HG02973 (cell line): ENCODE measurements around the gene TWIST2.

Experiments
- ATAC-seq: cut with Tn5 transposase; IDR thresholded peaks from one replicate; pipeline ENCODE4 v1.9.1; 2021; ENCODE audit warnings: moderate library complexity; ENCODE audit not compliant: unreplicated experiment

The TWIST2 gene

GRCh38 chr2:238916176-238916874 is 68.4 kb downstream of the TWIST2 start:
- no peak for ATAC-seq

- ATAC-seq, result no peak
Observed at GRCh38 chr2:238916875-238917590, 69.1 kb downstream of the TWIST2 start.

- no peak for ATAC-seq
Observed at GRCh38 chr2:238919307-238919706, 71.4 kb downstream of the TWIST2 start.

- no peak for ATAC-seq
Observed at GRCh38 chr2:238920053-238920452, 72.2 kb downstream of the TWIST2 start.

GRCh38 chr2:238920601-238921001 is 72.7 kb downstream of the TWIST2 start:
- no peak for ATAC-seq

GRCh38 chr2:238921259-238921658 is 73.4 kb downstream of the TWIST2 start:
- no peak for ATAC-seq

GRCh38 chr2:238921681-238922319 is 73.9 kb downstream of the TWIST2 start:
- ATAC-seq, result no peak

- no peak for ATAC-seq
Observed at GRCh38 chr2:238922435-238922834, 74.5 kb downstream of the TWIST2 start.

GRCh38 chr2:238924032-238924431 is 76.1 kb downstream of the TWIST2 start:
- ATAC-seq, result no peak

GRCh38 chr2:238924796-238925195 is 76.9 kb downstream of the TWIST2 start:
- no peak for ATAC-seq

GRCh38 chr2:238925281-238925680 is 77.4 kb downstream of the TWIST2 start:
- no peak for ATAC-seq

GRCh38 chr2:238925816-238926521 is 78.1 kb downstream of the TWIST2 start:
- no peak for ATAC-seq

GRCh38 chr2:238926761-238927611 is 79.1 kb downstream of the TWIST2 start:
- no peak for ATAC-seq

- no peak for ATAC-seq
Observed at GRCh38 chr2:238927746-238928519, 80.0 kb downstream of the TWIST2 start.

- no peak for ATAC-seq
Observed at GRCh38 chr2:238928520-238929241, 80.8 kb downstream of the TWIST2 start.

- ATAC-seq, result no peak
Observed at GRCh38 chr2:238929242-238930081, 81.6 kb downstream of the TWIST2 start.

GRCh38 chr2:238930216-238930615 is 82.3 kb downstream of the TWIST2 start:
- ATAC-seq, result no peak
